NCI-H1436 (cell line): ENCODE measurements around the gene LINS1.

Experiments used
- DNase-seq: peaks from one replicate; lab custom pipeline; 2025; lab: John Stamatoyannopoulos, UW

Gene LINS1

GRCh38 chr15:100559330-100559729, 42.7 kb downstream of the LINS1 start:
- no peak for DNase-seq

- no peak for DNase-seq
Measured at GRCh38 chr15:100558771-100559254, 43.2 kb downstream of the LINS1 start.

DNA sequence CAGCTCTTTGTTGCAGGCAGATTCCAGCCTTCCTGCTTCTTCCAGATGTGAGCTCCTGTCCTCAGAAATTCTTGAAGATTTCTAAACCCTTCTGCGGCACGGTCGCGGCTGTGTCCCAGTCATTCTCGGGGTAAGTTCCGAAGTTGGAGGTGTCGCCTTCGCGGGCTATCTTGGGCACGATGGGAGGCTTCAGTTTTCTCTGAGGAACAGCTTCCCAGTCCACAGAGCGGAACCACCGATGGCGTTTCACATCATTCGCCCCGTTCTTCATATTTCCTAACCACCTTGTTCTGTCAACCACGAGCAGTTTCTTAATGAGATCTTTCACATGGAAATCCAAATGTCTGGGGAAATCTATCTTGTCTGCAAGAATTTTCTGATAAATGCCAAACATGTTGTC, 48.5 kb downstream of the LINS1 start:
- no peak for DNase-seq

GRCh38 chr15:100547961-100548360, 54.0 kb downstream of the LINS1 start:
- DNase-seq, result no peak

- DNase-seq, result no peak
Measured at GRCh38 chr15:100544946-100545345, 57.0 kb downstream of the LINS1 start.

- DNase-seq, result no peak
Measured at GRCh38 chr15:100544338-100544841, 57.6 kb downstream of the LINS1 start.

GRCh38 chr15:100542290-100542689, 59.7 kb downstream of the LINS1 start:
- no peak for DNase-seq

DNA sequence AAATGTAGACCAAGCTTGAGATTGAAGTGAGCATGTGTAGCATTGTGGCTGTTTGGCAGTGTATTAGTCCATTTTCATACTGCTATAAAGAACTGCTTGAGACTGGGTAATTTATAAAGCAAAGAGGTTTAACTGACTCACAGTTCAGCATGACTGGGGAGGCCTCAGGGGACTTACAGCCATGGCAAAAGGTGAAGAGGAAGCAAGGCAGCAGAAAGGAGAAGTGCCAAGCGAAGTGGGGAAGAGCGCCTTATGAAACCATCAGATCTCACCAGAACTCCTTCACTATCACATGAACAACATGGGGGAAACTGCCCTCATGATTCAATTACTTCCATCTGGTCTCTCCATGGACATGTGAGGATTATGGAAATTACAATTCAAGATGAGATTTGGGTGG, 64.7 kb downstream of the LINS1 start:
- DNase-seq, result no peak

DNA sequence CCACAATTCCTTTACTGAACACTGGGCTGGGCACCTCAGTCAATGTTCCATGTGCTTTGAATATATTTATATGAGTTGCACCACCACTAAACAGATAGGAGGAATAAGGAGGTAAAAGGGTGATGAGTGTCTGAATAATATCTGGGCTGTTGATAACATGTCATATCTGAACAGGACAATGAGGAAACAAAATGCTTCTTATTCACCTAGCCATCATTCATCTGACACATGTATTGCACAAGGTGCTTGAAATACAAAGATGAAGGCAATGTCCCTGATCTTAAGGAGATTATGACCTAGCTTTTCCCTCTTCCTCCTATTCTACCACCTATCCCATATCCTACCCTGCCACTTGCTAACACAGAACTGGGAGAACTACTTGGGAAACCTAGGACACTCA, 65.3 kb downstream of the LINS1 start:
- DNase-seq, result no peak

DNA sequence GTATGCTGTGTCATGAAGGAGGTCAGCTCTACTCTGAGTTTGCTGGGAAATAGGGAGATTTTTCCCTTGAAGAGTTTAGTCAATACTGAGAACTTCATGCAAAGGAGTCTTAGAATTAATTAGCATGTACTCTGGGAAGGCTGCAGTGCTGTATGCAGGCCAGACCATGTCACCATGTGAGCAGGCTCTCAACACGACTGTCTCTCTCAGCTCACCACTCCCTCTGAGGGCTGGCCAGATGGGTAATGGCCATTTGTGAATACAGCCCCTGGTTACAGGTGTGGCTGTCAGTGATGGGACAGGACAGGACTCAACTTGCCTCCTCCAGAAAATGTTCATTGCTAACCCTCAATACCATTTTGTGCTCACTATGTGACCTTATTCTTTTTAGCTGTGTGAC, 68.1 kb downstream of the LINS1 start:
- DNase-seq, result no peak

DNA sequence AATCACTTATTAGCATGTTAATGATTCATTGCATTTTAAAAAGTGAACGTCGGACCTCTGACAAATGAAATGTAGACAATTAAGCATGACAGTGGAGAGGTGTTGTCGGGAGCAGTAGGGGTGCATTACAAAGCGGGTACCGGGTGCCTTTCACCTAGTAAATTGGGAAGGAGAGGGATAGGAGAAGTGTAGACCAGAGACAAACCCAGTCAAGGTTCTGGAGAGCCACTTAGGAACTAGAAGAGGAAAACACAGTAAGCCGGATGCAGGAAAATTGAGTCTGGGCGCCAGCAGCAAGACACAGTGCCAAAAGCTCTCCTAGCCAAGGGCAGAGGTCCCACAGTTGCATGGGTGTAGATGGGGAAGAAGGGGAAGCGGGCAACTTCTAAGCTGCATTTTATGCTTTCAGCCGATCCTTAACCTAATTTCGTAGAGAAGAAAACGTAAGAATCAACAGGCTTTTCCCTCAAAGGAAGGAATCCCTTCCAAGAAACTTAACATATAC, 70.1 kb downstream of the LINS1 start:
- no peak for DNase-seq

GRCh38 chr15:100531204-100531603, 70.8 kb downstream of the LINS1 start:
- DNase-seq, result no peak

DNA sequence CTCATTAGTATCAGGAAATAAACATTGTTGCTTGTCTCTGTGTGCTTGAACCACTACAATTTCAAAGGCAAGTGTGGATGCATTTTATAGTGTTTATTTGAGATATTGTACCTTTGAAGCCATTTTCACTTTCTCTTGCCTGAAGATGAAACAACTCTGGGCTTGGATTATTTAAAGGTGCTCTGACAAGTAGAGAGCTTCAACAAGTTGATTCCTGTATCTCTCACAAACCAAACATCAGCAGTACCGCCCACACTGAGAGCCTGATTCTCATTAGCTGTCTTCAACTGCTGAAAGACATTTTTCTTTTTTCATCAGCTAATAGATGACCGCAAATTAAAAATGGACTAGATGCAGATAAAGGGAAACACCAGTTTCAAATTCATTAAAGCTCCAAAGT, 72.4 kb downstream of the LINS1 start:
- DNase-seq, result no peak

DNA sequence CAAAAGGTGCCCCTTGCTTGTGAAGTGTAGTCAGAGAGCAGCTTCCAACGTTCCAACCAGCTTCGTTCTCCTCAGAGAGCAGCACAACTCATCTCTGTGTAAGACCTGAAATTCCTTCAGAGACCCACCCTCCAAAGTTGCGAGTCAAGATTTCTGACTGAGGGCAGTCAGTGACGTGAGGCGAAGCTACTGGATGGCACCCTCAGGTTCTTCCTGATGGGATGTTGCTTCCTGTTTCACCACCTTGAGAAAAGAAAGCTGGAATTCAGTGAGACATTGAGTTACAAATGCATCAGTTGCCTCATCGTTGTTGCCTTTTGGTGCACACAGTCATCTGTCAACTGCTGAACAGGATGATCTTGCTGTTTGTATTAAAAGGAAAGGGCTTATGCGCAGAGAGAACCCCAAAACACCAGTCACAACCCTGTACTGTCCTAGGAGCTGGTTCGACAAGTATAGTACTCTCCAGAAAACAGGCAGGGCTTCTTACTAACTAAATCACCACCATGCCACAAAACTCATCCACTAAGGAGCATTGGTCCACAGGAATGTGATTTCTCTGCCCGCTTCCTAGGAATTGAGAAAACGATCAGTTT, 73.1 kb downstream of the LINS1 start, which contains the start of gene CERS3:
Gene CERS3, minus strand, starts transcription at position 118 of the 596 bp plus-strand sequence. CDS start 27,101 bp downstream, outside the sequence.
- DNase-seq, result no peak

GRCh38 chr15:100526027-100526481, 75.9 kb downstream of the LINS1 start:
- DNase-seq, result no peak

GRCh38 chr15:100525436-100525835, 76.5 kb downstream of the LINS1 start:
- no peak for DNase-seq

- no peak for DNase-seq
Measured at GRCh38 chr15:100524326-100524725, 77.7 kb downstream of the LINS1 start.

- no peak for DNase-seq
Measured at GRCh38 chr15:100521907-100522306, 80.1 kb downstream of the LINS1 start.

DNA sequence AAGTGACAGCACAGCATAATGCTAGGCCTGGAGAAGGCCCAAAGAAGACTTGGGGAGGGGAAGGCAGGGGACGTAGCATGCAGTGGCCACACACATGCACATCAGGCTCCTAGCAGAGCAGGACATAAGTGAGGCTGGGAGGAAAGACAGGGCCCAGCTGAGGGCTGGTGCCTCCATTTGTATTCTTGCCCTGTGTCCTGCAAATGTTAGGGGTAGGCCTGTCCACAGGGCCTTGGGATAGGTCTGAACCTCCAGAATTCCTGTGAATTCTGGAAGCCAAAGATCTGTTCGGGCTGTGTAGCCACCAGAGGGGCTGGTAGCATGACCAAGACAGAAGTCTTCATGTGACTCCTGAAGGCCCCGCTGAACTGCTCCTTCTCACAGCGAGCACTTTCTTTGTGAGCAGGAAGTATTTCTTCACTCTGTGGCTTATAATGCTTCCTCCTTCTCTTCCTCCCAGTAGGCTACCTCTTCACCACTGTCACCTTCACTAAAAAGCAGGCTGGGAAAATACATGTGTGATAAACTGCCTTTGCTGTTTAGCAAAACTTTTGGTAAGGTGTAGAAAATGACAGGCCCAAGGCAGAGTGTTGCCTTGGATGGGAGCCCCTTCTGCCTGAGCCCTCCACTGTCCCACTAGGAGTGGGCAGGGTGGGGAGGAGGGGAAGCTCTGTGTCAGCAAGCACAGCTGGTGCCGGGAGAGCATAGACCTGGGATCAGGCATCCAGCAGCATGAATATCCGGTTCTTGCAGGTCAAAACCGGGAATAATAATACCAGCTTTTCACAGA, 81.7 kb downstream of the LINS1 start:
- DNase-seq, result no peak

DNA sequence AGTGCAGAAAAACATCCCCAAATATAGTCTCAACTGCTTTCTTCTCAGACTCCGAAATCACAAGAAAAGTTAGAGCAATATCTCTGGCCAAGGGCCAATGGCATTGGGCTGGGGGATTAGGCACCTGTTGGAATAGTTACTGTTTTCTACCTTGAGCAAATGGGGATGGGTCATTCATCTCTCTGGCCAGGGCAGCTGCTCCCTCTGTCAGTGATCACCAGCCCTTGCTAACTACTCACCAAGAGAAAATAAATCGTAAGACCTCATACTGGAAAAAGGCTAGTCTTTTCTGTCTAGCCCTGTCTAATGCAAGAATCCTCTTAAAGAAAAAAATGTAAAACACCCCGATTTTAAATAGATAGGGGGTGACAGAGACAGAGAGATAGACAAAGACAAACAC, 84.1 kb downstream of the LINS1 start:
- DNase-seq, result no peak
